Cerebellar cortex (tissue), 1 donor: ENCODE results near the gene CCDC117.
"Not testable (repeated sequence)": the region's sequence is repeated elsewhere in the genome, so short reads cannot be mapped to it uniquely, and the experiment has no call there.

Experiments used
- DNase-seq: peaks from one replicate; pipeline ENCODE4 v3.0.0-alpha.2; 2015; ENCODE audit warnings: low spot score

The CCDC117 gene, protein sequence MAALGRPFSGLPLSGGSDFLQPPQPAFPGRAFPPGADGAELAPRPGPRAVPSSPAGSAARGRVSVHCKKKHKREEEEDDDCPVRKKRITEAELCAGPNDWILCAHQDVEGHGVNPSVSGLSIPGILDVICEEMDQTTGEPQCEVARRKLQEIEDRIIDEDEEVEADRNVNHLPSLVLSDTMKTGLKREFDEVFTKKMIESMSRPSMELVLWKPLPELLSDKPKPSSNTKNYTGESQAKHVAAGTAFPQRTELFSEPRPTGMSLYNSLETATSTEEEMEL

GRCh38 chr22:28772633-28773460, at the start of gene CCDC117:
Gene CCDC117, plus strand, starts transcription at chr22:28772695. Its CDS starts 155 bp downstream, at chr22:28772850.
- peak; percentile 97 for DNase-seq

DNA sequence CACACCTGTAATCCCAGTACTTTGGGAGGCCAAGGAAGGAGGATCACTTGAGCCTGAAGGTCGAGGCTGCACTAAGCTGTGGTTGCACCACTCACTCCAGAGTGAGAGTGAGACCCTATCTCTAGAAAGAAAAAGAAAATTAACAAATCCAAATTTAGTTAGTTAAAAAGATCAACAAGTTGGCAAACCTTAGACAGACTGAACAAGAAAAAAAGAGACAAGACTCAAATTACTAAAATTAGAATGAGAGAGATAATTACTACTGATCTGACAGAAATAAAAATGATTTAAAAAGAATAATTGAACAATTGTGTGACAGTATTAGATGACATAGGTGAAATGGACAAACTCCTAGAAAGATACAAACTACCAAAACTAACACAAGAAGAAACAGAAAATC, 44.5 kb upstream of the CCDC117 start:
- DNase-seq = no peak

DNA sequence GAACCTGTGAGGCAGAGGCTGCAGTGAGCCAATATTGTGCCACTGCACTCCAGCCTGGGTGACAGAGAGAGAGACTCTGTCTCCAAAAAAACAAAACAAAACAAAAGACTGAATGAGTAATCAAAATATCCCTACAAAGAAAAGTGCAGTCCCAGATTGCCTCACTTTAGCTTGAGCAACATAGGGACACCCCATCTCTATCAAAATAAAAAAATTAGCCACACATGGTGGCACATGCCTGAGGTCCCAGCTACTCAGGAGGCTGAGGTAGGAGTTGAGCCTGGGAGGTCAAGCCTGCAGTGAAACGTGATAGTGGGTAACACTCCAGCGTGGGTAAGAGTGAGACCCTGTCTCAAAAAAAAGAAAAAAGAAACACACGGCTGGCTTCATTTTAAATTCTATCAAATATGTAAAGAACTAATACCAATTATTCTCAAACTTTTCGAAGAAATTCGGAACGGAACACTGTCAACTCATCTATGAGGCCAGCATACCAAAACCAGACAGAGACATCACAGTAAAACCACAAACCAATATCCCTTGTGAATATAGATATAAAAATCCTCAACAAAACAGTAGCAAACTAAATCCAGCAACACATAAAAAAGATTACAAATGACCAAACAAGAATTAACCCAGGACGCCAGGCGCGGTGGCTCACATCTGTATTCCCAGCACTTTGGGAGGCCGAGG, 43.7 kb upstream of the CCDC117 start:
- no peak for DNase-seq

DNA sequence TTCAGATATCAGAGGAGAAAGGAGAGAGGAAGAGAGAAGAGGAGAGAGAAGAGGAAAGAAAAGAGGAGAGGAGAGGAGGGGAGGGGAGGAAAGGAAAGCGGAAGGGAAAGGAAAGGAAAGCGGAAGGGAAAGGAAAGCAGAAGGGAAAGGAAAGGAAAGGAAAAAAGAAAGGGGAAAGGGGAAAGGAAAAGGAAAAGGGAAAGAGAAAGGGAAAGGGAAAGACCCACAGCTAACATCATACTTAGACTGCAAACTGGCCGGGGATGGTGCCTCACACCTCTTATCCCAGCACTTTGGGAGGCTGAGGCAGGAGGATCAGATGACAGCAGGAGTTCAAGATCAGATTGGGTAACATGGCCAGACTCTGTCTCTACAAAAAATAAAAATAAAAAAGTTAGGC, 42.3 kb upstream of the CCDC117 start:
- DNase-seq = no peak

GRCh38 chr22:28734393-28734792, 38.1 kb upstream of the CCDC117 start:
- DNase-seq = no peak

- no peak for DNase-seq
Measured at GRCh38 chr22:28736301-28737155, 36.0 kb upstream of the CCDC117 start.

- no peak for DNase-seq
Measured at GRCh38 chr22:28737701-28738100, 34.8 kb upstream of the CCDC117 start.

GRCh38 chr22:28738876-28739275, 33.6 kb upstream of the CCDC117 start:
- DNase-seq = not testable (repeated sequence)

GRCh38 chr22:28741200-28741784, 31.2 kb upstream of the CCDC117 start:
- no peak for DNase-seq

DNA sequence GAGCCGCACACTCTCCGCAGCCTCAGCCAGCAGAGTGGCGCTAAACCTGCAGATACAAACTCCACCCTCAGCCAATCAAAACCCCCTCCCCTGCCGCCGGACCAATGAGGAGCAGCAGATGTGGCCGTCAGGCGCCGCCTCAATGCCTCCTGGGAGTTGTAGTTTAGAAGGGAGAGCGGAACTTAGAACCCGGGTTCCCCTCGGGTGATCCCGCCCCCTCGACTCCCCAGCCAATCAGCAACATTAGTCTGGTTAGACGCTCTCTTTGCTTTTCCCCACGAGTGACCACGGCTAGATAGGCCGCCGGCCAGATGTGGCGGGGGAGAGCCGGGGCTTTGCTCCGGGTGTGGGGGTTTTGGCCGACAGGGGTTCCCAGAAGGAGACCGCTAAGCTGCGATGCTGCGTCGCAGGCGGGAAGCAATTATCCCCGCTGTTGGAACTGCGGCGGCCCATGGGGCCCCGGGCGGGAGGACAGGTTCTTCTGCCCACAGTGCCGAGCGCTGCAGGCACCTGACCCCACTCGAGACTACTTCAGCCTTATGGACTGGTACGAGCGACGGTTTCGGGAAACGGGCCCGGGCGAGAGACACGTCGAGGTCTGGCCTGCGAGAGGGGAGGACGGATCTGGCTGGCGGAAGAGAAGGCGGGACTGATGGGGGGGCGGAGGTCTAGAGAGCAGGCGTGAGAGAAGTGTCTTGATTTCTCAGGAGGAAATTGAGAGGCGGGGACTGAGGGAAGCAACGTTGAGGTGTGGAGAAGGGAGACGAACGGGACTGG, 30.5 kb upstream of the CCDC117 start, which contains the start of the genes CHEK2 and HSCB:
TSS of gene CHEK2 (minus strand) at position 36 of the 777 bp plus-strand sequence. CDS start 7,099 bp downstream, outside the sequence.
TSS of gene HSCB (plus strand) at position 255 of the 777 bp plus-strand sequence. CDS start at position 312, 57 bp downstream.
- DNase-seq = peak; percentile 100

GRCh38 chr22:28742562-28742962, 29.9 kb upstream of the CCDC117 start:
- DNase-seq = no peak

- no peak for DNase-seq
Measured at GRCh38 chr22:28743852-28744251, 28.6 kb upstream of the CCDC117 start.

DNA sequence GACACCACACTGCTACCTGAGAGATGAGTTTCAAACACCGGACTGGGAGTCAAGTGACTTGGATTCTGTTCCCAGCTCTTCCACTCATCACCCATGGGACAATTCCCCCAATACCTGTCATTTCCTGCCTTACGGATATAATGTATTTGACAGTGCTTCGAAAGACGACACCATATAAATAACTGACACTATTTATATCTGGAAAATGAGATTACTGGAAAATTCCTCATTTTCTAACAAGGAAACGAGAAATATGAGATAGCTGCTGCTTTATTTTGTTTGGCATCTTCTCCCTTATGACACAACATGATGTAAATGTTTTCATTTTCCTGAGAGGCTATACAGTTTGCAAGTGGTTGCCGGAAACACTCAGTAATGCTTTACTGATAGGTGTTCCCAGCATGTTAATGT, 22.0 kb upstream of the CCDC117 start:
- no peak for DNase-seq

DNA sequence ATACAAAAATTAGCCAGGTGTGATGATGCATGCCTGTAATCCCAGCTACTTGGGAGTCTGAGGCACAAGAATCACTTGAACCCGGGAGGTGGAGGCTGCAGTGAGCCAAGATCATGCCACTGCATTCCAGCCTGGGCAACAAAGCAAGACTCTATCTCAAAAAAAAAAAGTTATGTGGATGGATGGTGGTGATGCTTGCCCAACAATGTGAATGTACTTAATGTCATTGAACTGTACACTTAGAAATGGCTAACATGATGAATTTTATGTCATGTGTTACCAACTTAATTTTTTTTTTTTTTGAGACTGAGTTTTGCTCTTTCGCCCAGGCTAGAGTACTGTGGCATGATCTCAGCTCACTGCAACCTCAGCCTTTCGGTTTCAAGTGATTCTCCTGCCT, 18.0 kb upstream of the CCDC117 start:
- not testable (repeated sequence) for DNase-seq

- DNase-seq = no peak
Measured at GRCh38 chr22:28759861-28760560, 12.5 kb upstream of the CCDC117 start.

GRCh38 chr22:28761449-28761755, 11.1 kb upstream of the CCDC117 start:
- no peak for DNase-seq

DNA sequence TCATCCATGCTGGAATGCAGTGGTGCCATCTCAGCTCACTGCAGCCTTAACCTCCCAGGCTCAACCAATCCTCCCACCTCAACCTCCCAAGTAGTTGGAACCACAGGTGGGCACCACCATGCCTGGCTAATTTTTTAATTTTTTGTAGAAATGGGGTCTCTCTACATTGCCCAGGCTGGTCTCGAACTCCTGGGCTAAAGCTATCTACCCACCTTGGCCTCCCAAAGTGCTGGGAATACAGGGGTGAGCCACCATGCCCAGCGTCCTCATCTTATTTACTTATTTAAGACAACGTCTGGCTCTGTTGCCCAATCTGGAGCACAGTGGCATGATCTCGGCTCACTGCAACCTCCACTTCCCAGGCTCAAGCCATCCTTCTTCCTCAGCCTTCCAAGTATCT, 10.5 kb upstream of the CCDC117 start:
- not testable (repeated sequence) for DNase-seq

DNA sequence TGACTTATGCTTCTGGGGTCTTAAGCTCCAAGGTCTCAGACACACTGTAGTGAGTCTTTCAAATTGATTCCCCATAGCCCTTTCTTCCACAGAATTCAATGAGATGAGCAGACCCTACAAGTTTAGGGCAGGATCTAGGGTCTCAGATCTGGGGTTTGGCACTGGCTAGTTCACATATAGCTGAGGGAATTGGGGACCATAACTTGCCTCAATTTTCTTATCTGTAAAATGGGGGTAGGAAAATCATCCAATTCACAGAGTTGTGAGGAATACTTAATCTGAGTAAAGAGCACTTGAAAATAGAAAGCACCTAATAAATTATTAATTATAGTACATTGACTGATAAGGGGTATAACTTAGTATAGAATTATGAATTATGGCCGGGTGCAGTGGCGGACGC, 5.9 kb upstream of the CCDC117 start:
- no peak for DNase-seq

- DNase-seq = no peak
Measured at GRCh38 chr22:28768701-28769393, 3.6 kb upstream of the CCDC117 start.
